Chondrocyte (in vitro differentiated cells): ENCODE measurements around the gene PREB. TPM values are rescaled to one million over a fixed set of nuclear protein-coding genes. Genes with fewer than 3 reads are reported as not detected.
A peak's percentile ranks its signal among the peaks of the same experiment; 100 is the strongest.

Source experiments
- DNase-seq: peaks from one replicate; pipeline ENCODE4 v3.0.0; 2021; ENCODE audit warnings: mixed read lengths, low spot score
- H3K27ac Mint-ChIP-seq: one replicate; pipeline ENCODE4 v1.8.0; 2021; ENCODE audit warnings: mild to moderate bottlenecking, moderate library complexity, mixed read lengths; ENCODE audit not compliant: unreplicated experiment
- H3K27me3 Mint-ChIP-seq: 2 replicates; pipeline ENCODE4 v1.8.0; 2021; ENCODE audit warnings: low read depth, mixed read lengths
- H3K36me3 Mint-ChIP-seq: 2 replicates; pipeline ENCODE4 v1.8.0; 2021; ENCODE audit warnings: low read depth, mixed read lengths
- H3K4me1 Mint-ChIP-seq: 2 replicates; pipeline ENCODE4 v1.8.0; 2021; ENCODE audit warnings: low read depth, mild to moderate bottlenecking, mixed read lengths
- H3K4me3 Mint-ChIP-seq: one replicate; pipeline ENCODE4 v1.8.0; 2021; ENCODE audit warnings: mild to moderate bottlenecking, moderate library complexity, mixed read lengths; ENCODE audit not compliant: unreplicated experiment
- H3K9me3 Mint-ChIP-seq: 2 replicates; pipeline ENCODE4 v1.8.0; 2021; ENCODE audit warnings: low read depth, mixed read lengths
- total RNA-seq: library from RNA; stranded (reverse); gene quantifications from 3 replicates; pipeline ENCODE4 v1.2.1, GENCODE V29; 2021
- TF ChIP-seq, protein P1 (sequence below): fragments of 200-600 bp; sonication (generic); IDR thresholded peaks from 2 replicates; pipeline ENCODE4 v1.5.0; 2021; ENCODE audit warnings: antibody characterized with exemption, mild to moderate bottlenecking, moderate library complexity

PREB gene
- total RNA-seq, 1 donor from 2014 or later, result 49.4 TPM

GRCh38 chr2:27085062-27085672 lies 49.3 kb downstream of the PREB start:
- Mint-ChIP-seq H3K27me3 (no peaks in the 10 kb centered on the region), H3K9me3 (no peaks in the 10 kb centered on the region), H3K4me3 (peak overlapping the region; percentile 73), H3K4me1 (peaks cover 29% of the 10 kb centered on the region), H3K36me3 (peaks cover 5% of the 10 kb centered on the region), H3K27ac (peak overlapping the region; percentile 91)
- TF ChIP-seq, protein P1, sequence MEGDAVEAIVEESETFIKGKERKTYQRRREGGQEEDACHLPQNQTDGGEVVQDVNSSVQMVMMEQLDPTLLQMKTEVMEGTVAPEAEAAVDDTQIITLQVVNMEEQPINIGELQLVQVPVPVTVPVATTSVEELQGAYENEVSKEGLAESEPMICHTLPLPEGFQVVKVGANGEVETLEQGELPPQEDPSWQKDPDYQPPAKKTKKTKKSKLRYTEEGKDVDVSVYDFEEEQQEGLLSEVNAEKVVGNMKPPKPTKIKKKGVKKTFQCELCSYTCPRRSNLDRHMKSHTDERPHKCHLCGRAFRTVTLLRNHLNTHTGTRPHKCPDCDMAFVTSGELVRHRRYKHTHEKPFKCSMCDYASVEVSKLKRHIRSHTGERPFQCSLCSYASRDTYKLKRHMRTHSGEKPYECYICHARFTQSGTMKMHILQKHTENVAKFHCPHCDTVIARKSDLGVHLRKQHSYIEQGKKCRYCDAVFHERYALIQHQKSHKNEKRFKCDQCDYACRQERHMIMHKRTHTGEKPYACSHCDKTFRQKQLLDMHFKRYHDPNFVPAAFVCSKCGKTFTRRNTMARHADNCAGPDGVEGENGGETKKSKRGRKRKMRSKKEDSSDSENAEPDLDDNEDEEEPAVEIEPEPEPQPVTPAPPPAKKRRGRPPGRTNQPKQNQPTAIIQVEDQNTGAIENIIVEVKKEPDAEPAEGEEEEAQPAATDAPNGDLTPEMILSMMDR, result no peak
- DNase-seq, result no peak

GRCh38 chr2:27084297-27085061 lies 50.0 kb downstream of the PREB start:
- Mint-ChIP-seq H3K9me3 (no peaks in the 10 kb centered on the region), H3K27me3 (no peaks in the 10 kb centered on the region), H3K36me3 (peaks cover 7% of the 10 kb centered on the region), H3K4me3 (no peak overlapping the region), H3K4me1 (peaks cover 36% of the 10 kb centered on the region), H3K27ac (peak overlapping the region; percentile 49)
- no peak for DNase-seq
- TF ChIP-seq, protein P1, result no peak

GRCh38 chr2:27083410-27084296 lies 50.8 kb downstream of the PREB start:
- Mint-ChIP-seq H3K9me3 (no peaks in the 10 kb centered on the region), H3K4me3 (no peak overlapping the region), H3K4me1 (peaks cover 40% of the 10 kb centered on the region), H3K27ac (peak overlapping the region; percentile 49), H3K36me3 (peaks cover 7% of the 10 kb centered on the region), H3K27me3 (no peaks in the 10 kb centered on the region)
- TF ChIP-seq, protein P1, result no peak
- DNase-seq, result no peak

DNA sequence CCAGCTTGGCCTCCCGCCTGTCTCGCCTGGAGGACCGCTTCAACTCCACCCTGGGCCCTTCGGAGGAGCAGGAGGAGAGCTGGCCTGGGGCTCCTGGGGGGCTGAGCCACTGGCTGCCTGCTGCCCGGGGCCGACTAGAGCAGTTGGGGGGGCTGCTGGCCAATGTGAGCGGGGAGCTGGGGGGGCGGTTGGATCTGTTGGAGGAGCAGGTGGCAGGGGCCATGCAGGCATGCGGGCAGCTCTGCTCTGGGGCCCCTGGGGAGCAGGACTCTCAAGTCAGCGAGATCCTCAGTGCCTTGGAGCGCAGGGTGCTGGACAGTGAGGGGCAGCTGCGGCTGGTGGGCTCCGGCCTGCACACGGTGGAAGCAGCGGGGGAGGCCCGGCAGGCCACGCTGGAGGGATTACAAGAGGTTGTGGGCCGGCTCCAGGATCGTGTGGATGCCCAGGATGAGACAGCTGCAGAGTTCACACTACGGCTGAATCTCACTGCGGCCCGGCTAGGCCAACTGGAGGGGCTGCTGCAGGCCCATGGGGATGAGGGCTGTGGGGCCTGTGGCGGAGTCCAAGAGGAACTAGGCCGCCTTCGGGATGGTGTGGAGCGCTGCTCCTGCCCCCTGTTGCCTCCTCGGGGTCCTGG lies 51.5 kb downstream of the PREB start:
- no peak overlapping the region for H3K4me3 Mint-ChIP-seq
- peaks cover 7% of the 10 kb centered on the region for H3K36me3 Mint-ChIP-seq
- TF ChIP-seq, protein P1, result no peak
- DNase-seq, result no peak
- H3K4me1 Mint-ChIP-seq, result peaks cover 47% of the 10 kb centered on the region
- no peaks in the 10 kb centered on the region for H3K9me3 Mint-ChIP-seq
- no peaks in the 10 kb centered on the region for H3K27me3 Mint-ChIP-seq
- no peak overlapping the region for H3K27ac Mint-ChIP-seq
